Ishikawa (cell line): ENCODE data around the gene GPR12.

Experiments
- CEBPB ChIP-seq: IDR thresholded peaks from 2 replicates; pipeline ENCODE4 v1.6.1; 2012
- TAF1 ChIP-seq: IDR thresholded peaks from 2 replicates; pipeline ENCODE4 v1.6.1; 2012; ENCODE audit warnings: low read depth, mild to moderate bottlenecking
- TCF12 ChIP-seq: IDR thresholded peaks from 2 replicates; pipeline ENCODE4 v1.6.1; 2012; ENCODE audit warnings: low read depth
- TEAD4 ChIP-seq: IDR thresholded peaks from 2 replicates; pipeline ENCODE4 v1.6.1; 2012
- YY1 ChIP-seq: IDR thresholded peaks from 2 replicates; pipeline ENCODE4 v1.6.1; 2012; ENCODE audit warnings: low read depth
- TF ChIP-seq, protein P1 (sequence below): IDR thresholded peaks from 2 replicates; pipeline ENCODE4 v1.6.1; 2012
- TF ChIP-seq, protein P2 (sequence below): IDR thresholded peaks from 2 replicates; pipeline ENCODE4 v1.6.1; 2012

DNA sequence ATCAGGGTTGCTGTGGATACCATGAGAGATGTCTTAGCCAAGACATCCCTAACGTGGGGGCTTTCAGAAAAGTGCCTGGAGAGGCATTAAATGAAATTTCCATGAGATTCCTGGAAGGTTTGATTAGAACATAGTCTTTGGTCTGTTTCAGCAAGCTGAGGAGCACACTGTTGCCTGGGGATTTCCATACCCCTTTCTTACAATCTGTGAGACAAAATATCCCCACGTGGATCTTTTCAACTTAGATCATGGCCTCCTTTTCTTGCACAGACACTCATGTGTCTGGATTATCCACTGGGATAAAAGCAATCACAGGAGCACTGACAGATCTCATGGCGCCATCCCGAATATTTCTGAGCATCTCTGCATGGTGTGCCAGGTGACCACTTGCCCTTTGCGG lies 41.7 kb downstream of the GPR12 start:
- no peak for TF ChIP-seq CEBPB
- no peak for TF ChIP-seq TAF1
- no peak for TF ChIP-seq TCF12
- TF ChIP-seq TEAD4: no peak
- TF ChIP-seq, protein P1, sequence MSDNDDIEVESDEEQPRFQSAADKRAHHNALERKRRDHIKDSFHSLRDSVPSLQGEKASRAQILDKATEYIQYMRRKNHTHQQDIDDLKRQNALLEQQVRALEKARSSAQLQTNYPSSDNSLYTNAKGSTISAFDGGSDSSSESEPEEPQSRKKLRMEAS: no peak
- TF ChIP-seq, protein P2, sequence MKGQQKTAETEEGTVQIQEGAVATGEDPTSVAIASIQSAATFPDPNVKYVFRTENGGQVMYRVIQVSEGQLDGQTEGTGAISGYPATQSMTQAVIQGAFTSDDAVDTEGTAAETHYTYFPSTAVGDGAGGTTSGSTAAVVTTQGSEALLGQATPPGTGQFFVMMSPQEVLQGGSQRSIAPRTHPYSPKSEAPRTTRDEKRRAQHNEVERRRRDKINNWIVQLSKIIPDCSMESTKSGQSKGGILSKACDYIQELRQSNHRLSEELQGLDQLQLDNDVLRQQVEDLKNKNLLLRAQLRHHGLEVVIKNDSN: no peak
- TF ChIP-seq YY1: no peak
